ENCODE data around the gene MS4A1.

MS4A1 gene

DNA sequence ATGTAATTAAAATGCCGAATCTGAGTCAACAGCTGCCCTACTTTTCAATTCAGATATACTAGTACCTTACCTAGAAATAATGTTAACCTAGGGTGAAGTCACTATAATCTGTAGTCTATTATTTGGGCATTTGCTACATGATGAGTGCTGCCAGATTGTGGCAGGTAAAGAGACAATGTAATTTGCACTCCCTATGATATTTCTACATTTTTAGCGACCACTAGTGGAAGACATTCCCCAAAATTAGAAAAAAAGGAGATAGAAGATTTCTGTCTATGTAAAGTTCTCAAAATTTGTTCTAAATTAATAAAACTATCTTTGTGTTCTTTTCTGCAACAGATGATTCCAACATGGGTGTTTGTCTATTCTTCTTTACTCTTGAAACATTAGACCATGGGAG is 14.1 kb downstream of the MS4A1 start:
- TF ChIP-seq, protein P1, sequence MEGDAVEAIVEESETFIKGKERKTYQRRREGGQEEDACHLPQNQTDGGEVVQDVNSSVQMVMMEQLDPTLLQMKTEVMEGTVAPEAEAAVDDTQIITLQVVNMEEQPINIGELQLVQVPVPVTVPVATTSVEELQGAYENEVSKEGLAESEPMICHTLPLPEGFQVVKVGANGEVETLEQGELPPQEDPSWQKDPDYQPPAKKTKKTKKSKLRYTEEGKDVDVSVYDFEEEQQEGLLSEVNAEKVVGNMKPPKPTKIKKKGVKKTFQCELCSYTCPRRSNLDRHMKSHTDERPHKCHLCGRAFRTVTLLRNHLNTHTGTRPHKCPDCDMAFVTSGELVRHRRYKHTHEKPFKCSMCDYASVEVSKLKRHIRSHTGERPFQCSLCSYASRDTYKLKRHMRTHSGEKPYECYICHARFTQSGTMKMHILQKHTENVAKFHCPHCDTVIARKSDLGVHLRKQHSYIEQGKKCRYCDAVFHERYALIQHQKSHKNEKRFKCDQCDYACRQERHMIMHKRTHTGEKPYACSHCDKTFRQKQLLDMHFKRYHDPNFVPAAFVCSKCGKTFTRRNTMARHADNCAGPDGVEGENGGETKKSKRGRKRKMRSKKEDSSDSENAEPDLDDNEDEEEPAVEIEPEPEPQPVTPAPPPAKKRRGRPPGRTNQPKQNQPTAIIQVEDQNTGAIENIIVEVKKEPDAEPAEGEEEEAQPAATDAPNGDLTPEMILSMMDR (IDR thresholded peaks at IDR 0.05; ENCODE audit: low read depth, low read length) = no peak
- H3K4me3 ChIP-seq (replicated peaks in 1 of 2; ENCODE audit: low read depth in 2 of 2, low read length in 2 of 2) = no peak overlapping the region
- DNase-seq (ENCODE audit: low read depth in 2 of 2) = no peak

DNA sequence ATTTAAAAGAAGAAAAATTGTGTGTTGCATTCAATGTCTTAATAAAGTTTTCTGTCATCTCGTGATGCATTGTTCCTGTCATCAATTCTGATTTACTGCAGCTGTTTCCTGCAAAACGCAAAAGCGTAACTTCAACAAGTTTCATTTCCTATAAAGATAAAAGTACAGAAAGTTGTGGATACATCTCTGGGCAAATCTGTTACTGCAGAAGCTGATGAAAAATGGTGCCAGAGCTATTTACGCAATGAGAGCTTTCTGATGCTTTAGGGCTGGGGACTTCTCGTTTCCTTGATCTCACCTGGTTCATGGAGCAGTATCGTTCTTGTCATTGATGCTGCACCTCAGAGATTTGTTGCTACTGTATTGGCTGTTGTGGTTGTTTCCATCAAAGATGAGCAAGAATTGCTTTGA is 21.4 kb downstream of the MS4A1 start:
- TF ChIP-seq, protein P1 (IDR thresholded peaks at IDR 0.05; ENCODE audit: low read depth, low read length) = no peak
- H3K4me3 ChIP-seq (replicated peaks in 1 of 2; ENCODE audit: low read depth in 2 of 2, low read length in 2 of 2) = no peak overlapping the region
- no peak for DNase-seq (ENCODE audit: low read depth in 2 of 2)

DNA sequence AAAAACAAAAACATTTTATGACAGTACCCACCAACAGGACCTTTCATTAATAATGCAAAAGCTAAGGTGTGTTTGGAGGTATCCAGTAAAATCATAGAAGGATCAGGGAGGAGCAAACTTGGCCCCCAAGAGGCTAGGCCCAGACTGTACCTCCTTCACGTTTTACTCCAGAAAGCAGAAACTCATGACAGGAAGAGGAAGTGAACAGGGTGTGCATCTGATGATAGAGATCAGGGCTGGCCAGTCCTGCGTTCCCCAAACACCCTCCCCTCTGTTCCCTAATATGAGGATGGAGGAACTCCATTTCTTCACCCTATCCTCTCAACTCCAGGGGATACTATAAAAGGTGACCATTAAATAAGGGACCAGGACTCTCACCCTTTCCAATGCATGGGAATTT is 26.7 kb downstream of the MS4A1 start:
- TF ChIP-seq, protein P1 (IDR thresholded peaks at IDR 0.05; ENCODE audit: low read depth, low read length) = no peak
- DNase-seq (ENCODE audit: low read depth in 2 of 2) = no peak
- H3K4me3 ChIP-seq (replicated peaks in 1 of 2; ENCODE audit: low read depth in 2 of 2, low read length in 2 of 2) = no peak overlapping the region

DNA sequence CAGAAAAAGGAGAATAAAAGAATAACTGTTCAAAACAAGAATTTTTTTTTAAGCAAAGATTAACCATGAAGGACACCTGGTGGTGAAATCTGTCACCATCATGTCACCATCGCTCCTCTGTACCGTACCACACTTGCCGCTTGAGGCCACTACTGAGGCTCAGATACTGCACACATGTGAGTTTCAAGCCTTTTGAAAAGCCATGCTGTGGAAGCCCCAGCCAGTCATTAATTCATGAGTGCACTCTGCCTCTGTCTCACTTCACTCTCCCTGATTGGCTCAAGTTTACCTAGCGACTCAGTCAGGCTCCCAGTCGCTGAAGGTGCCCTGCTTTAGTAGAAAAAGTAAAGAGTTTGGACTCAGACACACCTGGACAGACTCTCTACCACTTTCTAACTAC is 30.3 kb downstream of the MS4A1 start:
- TF ChIP-seq, protein P1 (IDR thresholded peaks at IDR 0.05; ENCODE audit: low read depth, low read length) = no peak

DNA sequence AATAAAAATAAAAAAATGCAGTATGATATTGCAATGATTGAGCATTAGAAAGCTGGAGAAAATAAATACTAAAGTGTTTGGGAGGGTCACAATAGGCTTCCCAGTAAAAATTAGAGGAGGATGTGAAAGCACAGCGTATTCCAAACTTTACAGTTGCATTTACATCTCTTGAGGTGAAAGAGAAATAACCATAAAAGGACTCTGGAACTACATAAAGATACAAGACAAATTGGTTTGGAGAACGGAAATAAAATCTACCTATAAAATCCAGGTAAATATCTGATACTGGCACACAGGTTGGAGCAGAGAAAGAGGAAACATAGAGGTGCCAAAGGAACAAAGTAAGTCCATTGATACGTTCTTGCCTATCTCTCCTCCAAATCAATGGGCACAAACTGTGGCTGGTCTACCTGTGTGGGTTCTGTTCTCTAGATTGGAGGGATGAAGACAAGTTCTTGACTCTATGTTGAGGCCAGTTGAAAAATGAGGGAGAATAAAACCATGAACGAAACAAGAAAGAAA is 36.9 kb downstream of the MS4A1 start, which contains the start of gene MS4A12:
Gene MS4A12, plus strand, starts transcription at position 291 of the 522 bp plus-strand sequence. CDS start 4,541 bp downstream, outside the sequence.
- H3K4me3 ChIP-seq (replicated peaks in 1 of 2; ENCODE audit: low read depth in 2 of 2, low read length in 2 of 2) = no peak within 1 kb of the TSS
- TF ChIP-seq, protein P1 (IDR thresholded peaks at IDR 0.05; ENCODE audit: low read depth, low read length) = no peak
- DNase-seq (ENCODE audit: low read depth in 2 of 2) = no peak

More for the DNA sequence above, 30.3 kb downstream of the MS4A1 start:
- H3K4me3 ChIP-seq (replicated peaks in 1 of 2; ENCODE audit: low read depth in 2 of 2, low read length in 2 of 2) = no peak overlapping the region
- DNase-seq (ENCODE audit: low read depth in 2 of 2) = peak in 1 of 2 donors; percentile 7

DNA sequence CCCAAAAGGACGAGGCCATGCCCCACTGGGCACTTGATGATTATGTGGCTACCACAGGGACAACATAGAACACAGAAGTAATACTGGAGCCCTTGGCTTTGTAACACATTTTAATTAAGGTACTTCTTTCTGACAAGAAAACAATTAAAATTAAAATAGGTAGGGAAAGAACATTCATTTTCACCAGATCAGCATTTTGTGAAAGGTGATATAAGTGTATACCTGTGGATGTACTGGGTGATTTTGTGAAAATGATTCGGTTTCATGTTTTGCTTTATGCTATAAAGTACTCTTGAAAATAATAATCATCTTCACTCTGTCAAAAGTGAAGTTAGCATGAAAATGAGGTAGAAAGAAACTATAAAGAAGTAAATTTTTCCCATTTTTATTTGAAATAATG is 37.8 kb downstream of the MS4A1 start:
- no peak overlapping the region for H3K4me3 ChIP-seq (replicated peaks in 1 of 2; ENCODE audit: low read depth in 2 of 2, low read length in 2 of 2)
- DNase-seq (ENCODE audit: low read depth in 2 of 2) = no peak
- TF ChIP-seq, protein P1 (IDR thresholded peaks at IDR 0.05; ENCODE audit: low read depth, low read length) = no peak

DNA sequence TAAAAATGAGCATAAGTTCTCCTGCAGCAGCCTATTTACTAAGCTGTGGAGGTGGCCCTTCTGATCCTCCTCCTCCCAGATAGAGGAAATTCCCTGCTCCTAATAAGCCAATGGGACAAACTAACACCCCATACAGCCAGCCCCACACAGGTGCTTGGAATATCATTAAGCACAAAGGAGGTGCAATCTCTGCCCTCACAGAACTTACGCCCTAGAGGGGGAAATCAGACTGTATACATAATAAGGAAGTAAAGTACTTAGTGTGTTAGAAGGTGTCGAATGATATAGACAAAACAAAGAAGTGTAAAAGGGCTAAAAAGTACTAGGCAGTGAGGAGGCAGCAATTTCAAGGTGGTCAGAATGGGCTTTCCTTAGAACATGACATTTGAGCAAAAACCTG is 42.8 kb downstream of the MS4A1 start:
- no peak overlapping the region for H3K4me3 ChIP-seq (replicated peaks in 1 of 2; ENCODE audit: low read depth in 2 of 2, low read length in 2 of 2)

More for the DNA sequence above, 42.8 kb downstream of the MS4A1 start:
- DNase-seq (ENCODE audit: low read depth in 2 of 2) = no peak
- TF ChIP-seq, protein P1 (IDR thresholded peaks at IDR 0.05; ENCODE audit: low read depth, low read length) = no peak

Measured in cardiac fibroblast (primary cell).